ENCODE results near the gene PTEN. TPM values are rescaled to one million over a fixed set of nuclear protein-coding genes. Genes with fewer than 3 reads are reported as not detected.

Gene PTEN
- total RNA-seq, 4 donors from 2014 or later = 143 to 224 (median 171) TPM

- DNase-seq (ENCODE audit: low spot score in 2 of 2) = no peak
- Histone ChIP-seq H3K27ac (no peak overlapping the region), H3K4me1 (peaks cover 0 to 65% (median 20%) of the 10 kb centered on the region in 4 donors), H3K36me3 (peaks cover 0 to 14% (median 0%) of the 10 kb centered on the region in 3 donors), H3K4me3 (no peak overlapping the region), H3K9me3 (peaks cover 0 to under 1% (median 0%) of the 10 kb centered on the region in 4 donors), H3K27me3 (no peaks in the 10 kb centered on the region)
- WGBS, 2 donors = 91 to 98% methylated on average over 4 of the region's 4 CpGs
- TF ChIP-seq CTCF (IDR thresholded peaks at IDR 0.05) = no peak
- TF ChIP-seq EP300 (IDR thresholded peaks at IDR 0.05) = no peak
- TF ChIP-seq POLR2A (IDR thresholded peaks at IDR 0.05) = no peak
Observed at GRCh38 chr10:87920538-87920937, 57.1 kb downstream of the PTEN start.

- WGBS, 2 donors = 70 to 74% methylated on average over 10 of the region's 10 CpGs
Observed at GRCh38 chr10:87921931-87922688, 58.7 kb downstream of the PTEN start.

GRCh38 chr10:87923233-87923632, 59.8 kb downstream of the PTEN start:
- no peak for TF ChIP-seq CTCF (IDR thresholded peaks at IDR 0.05)
- TF ChIP-seq EP300 (IDR thresholded peaks at IDR 0.05) = no peak
- no peak for TF ChIP-seq POLR2A (IDR thresholded peaks at IDR 0.05)
- 96 to 98% methylated on average over 4 of the region's 4 CpGs for WGBS, 2 donors
- Histone ChIP-seq H3K9me3 (no peaks in the 10 kb centered on the region), H3K36me3 (peaks cover 0 to 16% (median 0%) of the 10 kb centered on the region in 3 donors), H3K4me3 (no peak overlapping the region), H3K27me3 (no peaks in the 10 kb centered on the region), H3K27ac (no peak overlapping the region), H3K4me1 (peaks cover 0 to 70% (median 20%) of the 10 kb centered on the region in 4 donors)
- no peak for DNase-seq (ENCODE audit: low spot score in 2 of 2)

More at GRCh38 chr10:87921931-87922688, 58.7 kb downstream of the PTEN start:
- Histone ChIP-seq H3K4me1 (peaks cover 0 to 70% (median 20%) of the 10 kb centered on the region in 4 donors), H3K36me3 (peaks cover 0 to 16% (median 0%) of the 10 kb centered on the region in 3 donors), H3K27ac (no peak overlapping the region), H3K9me3 (no peaks in the 10 kb centered on the region), H3K4me3 (no peak overlapping the region), H3K27me3 (no peaks in the 10 kb centered on the region)
- no peak for DNase-seq (ENCODE audit: low spot score in 2 of 2)
- TF ChIP-seq CTCF (IDR thresholded peaks at IDR 0.05) = no peak
- TF ChIP-seq POLR2A (IDR thresholded peaks at IDR 0.05) = no peak
- TF ChIP-seq EP300 (IDR thresholded peaks at IDR 0.05) = no peak

- peak overlapping the region in 1 of 4 donors; percentile 20 for H3K27ac ChIP-seq
- no peak for TF ChIP-seq POLR2A (IDR thresholded peaks at IDR 0.05)
- TF ChIP-seq CTCF (IDR thresholded peaks at IDR 0.05) = no peak
- no peak for TF ChIP-seq EP300 (IDR thresholded peaks at IDR 0.05)
- H3K4me3 ChIP-seq = no peak overlapping the region
- H3K27me3 ChIP-seq = no peaks in the 10 kb centered on the region
- 29 to 36% methylated on average over 2 of the region's 2 CpGs for WGBS, 2 donors
- peaks cover 0 to 16% (median 0%) of the 10 kb centered on the region in 3 donors for H3K36me3 ChIP-seq
- no peaks in the 10 kb centered on the region for H3K9me3 ChIP-seq
- DNase-seq (ENCODE audit: low spot score in 2 of 2) = no peak
- peaks cover 0 to 75% (median 10%) of the 10 kb centered on the region in 4 donors for H3K4me1 ChIP-seq
Observed at GRCh38 chr10:87925570-87925969, 62.1 kb downstream of the PTEN start.

- no peak for DNase-seq (ENCODE audit: low spot score in 2 of 2)
- no peak overlapping the region for H3K27ac ChIP-seq
- no peak overlapping the region for H3K4me3 ChIP-seq
- H3K36me3 ChIP-seq = peaks cover 0 to 16% (median 0%) of the 10 kb centered on the region in 3 donors
- peaks cover 0 to 77% (median 12%) of the 10 kb centered on the region in 4 donors for H3K4me1 ChIP-seq
- no peaks in the 10 kb centered on the region for H3K27me3 ChIP-seq
- WGBS, 2 donors = 39 to 40% methylated on average over 2 of the region's 2 CpGs
- H3K9me3 ChIP-seq = no peaks in the 10 kb centered on the region
- TF ChIP-seq EP300 (IDR thresholded peaks at IDR 0.05) (no peak), CTCF (IDR thresholded peaks at IDR 0.05) (no peak), POLR2A (IDR thresholded peaks at IDR 0.05) (no peak)
Observed at GRCh38 chr10:87927091-87927490, 63.7 kb downstream of the PTEN start.
